Smooth muscle cell (in vitro differentiated cells): Measurements from ENCODE around the gene NRF1. TPM values are rescaled to one million over a fixed set of nuclear protein-coding genes. Genes with fewer than 3 reads are reported as not detected.

Experiments used
- DNase-seq: peaks from one replicate; lab custom pipeline; 2025; ENCODE audit not compliant: unreplicated experiment; lab: John Stamatoyannopoulos, UW
- H2AFZ ChIP-seq: fragments of 200-600 bp; sonication (generic); 2 replicates; pipeline ENCODE4 v1.6.0; 2016; ENCODE audit warnings: antibody characterized with exemption, low read depth, mild to moderate bottlenecking
- H3F3A ChIP-seq: fragments of 200-600 bp; sonication (generic); 2 replicates; pipeline ENCODE4 v1.6.0; 2017; ENCODE audit warnings: antibody characterized with exemption, low read depth
- H3K27ac ChIP-seq: fragments of 200-600 bp; sonication (generic); 2 replicates; pipeline ENCODE4 v1.5.1; 2016; ENCODE audit warnings: low read depth, mild to moderate bottlenecking
- H3K27me3 ChIP-seq: fragments of 200-600 bp; sonication (generic); 2 replicates; pipeline ENCODE4 v1.6.1; 2016; ENCODE audit warnings: low read depth, mild to moderate bottlenecking
- H3K36me3 ChIP-seq: fragments of 200-600 bp; sonication (generic); 2 replicates; pipeline ENCODE4 v1.5.1; 2016; ENCODE audit warnings: low read depth
- H3K4me1 ChIP-seq: fragments of 200-600 bp; sonication (generic); 2 replicates; pipeline ENCODE4 v1.5.1; 2016; ENCODE audit warnings: low read depth
- H3K4me2 ChIP-seq: fragments of 200-600 bp; sonication (generic); 2 replicates; pipeline ENCODE4 v1.6.0; 2016; ENCODE audit warnings: mild to moderate bottlenecking
- H3K4me3 ChIP-seq: fragments of 200-600 bp; sonication (generic); 2 replicates; pipeline ENCODE4 v1.5.1; 2016; ENCODE audit warnings: mild to moderate bottlenecking
- H3K79me2 ChIP-seq: fragments of 200-600 bp; sonication (generic); 2 replicates; pipeline ENCODE4 v1.6.0; 2016; ENCODE audit warnings: low read depth, mild to moderate bottlenecking
- H3K9ac ChIP-seq: fragments of 200-600 bp; sonication (generic); 2 replicates; pipeline ENCODE4 v1.6.0; 2016; ENCODE audit warnings: low read depth
- H3K9me3 ChIP-seq: fragments of 200-600 bp; sonication (generic); replicated peaks from 2 replicates; pipeline ENCODE4 v1.5.1; 2016; ENCODE audit warnings: low read depth
- H4K20me1 ChIP-seq: fragments of 200-600 bp; sonication (generic); 2 replicates; pipeline ENCODE4 v1.6.0; 2016; ENCODE audit warnings: low read depth
- WGBS: methylation state at CpG from one replicate; pipeline ENCODE4 v1.1.7; 2016; ENCODE audit warnings: low lambda C conversion rate; 5-methylcytosine and 5-hydroxymethylcytosine counted together
- polyA plus RNA-seq: library from polyadenylated mRNA; unstranded; fragments of >200 nt; fragmentation: Nextera tagmentation; extraction: Ambion mirVana; gene quantifications from 2 replicates; pipeline ENCODE4 v1.2.1, GENCODE V29; 2016
- total RNA-seq: library from RNA; depleted of rRNA; stranded (reverse); fragments of >200 nt; gene quantifications from 2 replicates; pipeline ENCODE4 v1.2.3, GENCODE V29; 2014
- TF ChIP-seq, protein P1 (sequence below): fragments of 200-600 bp; sonication (generic); IDR thresholded peaks from 2 replicates; pipeline ENCODE4 v1.5.1; 2017; ENCODE audit warnings: borderline replicate concordance, mild to moderate bottlenecking, antibody characterized with exemption; ENCODE audit not compliant: insufficient read depth, poor library complexity, severe bottlenecking

Gene NRF1
- total and polyA plus RNA-seq, 2 experiments from 2014 or later: 8.9 to 13.4 TPM

DNA sequence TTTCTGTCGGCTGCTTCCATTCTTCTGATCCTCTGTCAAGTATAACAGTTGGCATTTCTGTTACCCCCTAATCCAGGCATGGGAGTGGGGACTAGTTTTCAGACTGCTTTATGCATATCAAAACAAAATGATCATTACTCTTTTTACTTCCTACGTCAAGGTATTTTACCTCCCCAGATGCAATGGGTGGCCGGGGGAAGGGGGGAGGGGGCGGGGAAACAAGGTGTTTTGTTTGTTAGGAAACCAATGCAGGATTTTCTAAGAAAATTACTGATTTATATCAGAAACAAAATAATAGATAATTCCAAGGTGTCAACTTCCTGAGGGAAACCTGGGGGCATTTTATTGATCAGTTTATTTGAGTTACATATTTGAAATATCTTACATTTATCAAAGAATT, 66.3 kb downstream of the NRF1 start:
- Histone ChIP-seq H3K4me2 (no peak overlapping the region), H3K27me3 (no peaks in the 10 kb centered on the region), H3F3A (no peaks in the 10 kb centered on the region), H3K27ac (no peak overlapping the region), H4K20me1 (no peaks in the 10 kb centered on the region), H3K79me2 (no peaks in the 10 kb centered on the region), H3K9me3 (no peaks in the 10 kb centered on the region), H2AFZ (no peak overlapping the region), H3K36me3 (peaks cover 14% of the 10 kb centered on the region), H3K9ac (no peak overlapping the region), H3K4me3 (no peak overlapping the region), H3K4me1 (no peaks in the 10 kb centered on the region)
- TF ChIP-seq, protein P1, sequence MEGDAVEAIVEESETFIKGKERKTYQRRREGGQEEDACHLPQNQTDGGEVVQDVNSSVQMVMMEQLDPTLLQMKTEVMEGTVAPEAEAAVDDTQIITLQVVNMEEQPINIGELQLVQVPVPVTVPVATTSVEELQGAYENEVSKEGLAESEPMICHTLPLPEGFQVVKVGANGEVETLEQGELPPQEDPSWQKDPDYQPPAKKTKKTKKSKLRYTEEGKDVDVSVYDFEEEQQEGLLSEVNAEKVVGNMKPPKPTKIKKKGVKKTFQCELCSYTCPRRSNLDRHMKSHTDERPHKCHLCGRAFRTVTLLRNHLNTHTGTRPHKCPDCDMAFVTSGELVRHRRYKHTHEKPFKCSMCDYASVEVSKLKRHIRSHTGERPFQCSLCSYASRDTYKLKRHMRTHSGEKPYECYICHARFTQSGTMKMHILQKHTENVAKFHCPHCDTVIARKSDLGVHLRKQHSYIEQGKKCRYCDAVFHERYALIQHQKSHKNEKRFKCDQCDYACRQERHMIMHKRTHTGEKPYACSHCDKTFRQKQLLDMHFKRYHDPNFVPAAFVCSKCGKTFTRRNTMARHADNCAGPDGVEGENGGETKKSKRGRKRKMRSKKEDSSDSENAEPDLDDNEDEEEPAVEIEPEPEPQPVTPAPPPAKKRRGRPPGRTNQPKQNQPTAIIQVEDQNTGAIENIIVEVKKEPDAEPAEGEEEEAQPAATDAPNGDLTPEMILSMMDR: no peak
- 93% methylated on average over 4 of the region's 4 CpGs for WGBS
- no peak for DNase-seq

DNA sequence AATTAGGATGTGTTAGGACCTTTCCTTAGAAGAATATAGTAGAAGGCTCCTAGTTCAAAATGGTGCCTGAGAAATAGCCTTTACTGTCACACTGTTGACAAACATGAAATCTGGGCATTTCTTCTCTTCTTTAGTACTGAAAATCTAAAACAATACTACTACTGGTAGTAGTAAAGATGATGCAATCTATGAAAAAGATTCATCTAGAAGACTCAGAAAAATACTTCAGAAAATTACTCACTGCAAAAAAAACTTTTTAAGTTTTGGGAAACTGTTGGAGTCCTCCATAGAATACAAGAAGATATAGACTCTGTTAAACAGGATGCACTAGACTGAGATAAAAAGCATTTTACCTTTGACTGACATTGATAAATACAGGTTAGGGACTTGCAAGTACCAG, 67.1 kb downstream of the NRF1 start:
- H3K9me3 ChIP-seq: no peaks in the 10 kb centered on the region
- DNase-seq: no peak
- H2AFZ ChIP-seq: no peak overlapping the region
- no peaks in the 10 kb centered on the region for H3K4me1 ChIP-seq
- H3K27me3 ChIP-seq: no peaks in the 10 kb centered on the region
- no peaks in the 10 kb centered on the region for H3F3A ChIP-seq
- H4K20me1 ChIP-seq: no peaks in the 10 kb centered on the region
- H3K4me3 ChIP-seq: no peak overlapping the region
- H3K4me2 ChIP-seq: no peak overlapping the region
- no peak overlapping the region for H3K9ac ChIP-seq
- H3K27ac ChIP-seq: no peak overlapping the region
- H3K79me2 ChIP-seq: no peaks in the 10 kb centered on the region
- TF ChIP-seq, protein P1: no peak
- peaks cover 14% of the 10 kb centered on the region for H3K36me3 ChIP-seq

DNA sequence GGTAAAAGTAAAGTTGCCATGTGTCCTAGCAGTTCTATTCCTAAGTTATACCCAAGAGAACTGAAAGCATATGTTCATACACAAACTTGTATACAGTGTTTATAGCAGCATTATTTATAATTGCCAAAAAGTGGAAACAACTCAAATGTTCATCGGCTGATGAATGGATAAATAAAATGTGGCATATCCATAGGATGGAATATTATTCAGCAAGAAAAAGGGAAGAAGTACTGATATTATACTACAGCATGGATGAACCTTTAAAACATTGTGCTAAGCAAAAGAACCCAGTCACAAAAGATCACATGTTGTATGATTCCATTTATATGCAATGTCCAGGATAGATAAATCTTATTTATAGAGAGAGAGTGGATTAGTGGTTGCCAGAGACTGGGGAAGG, 68.9 kb downstream of the NRF1 start:
- TF ChIP-seq, protein P1: no peak
- H3K9ac ChIP-seq: no peak overlapping the region
- H3K4me3 ChIP-seq: no peak overlapping the region
- no peaks in the 10 kb centered on the region for H3K27me3 ChIP-seq
- DNase-seq: no peak
- no peak overlapping the region for H3K4me2 ChIP-seq
- H3K27ac ChIP-seq: no peak overlapping the region
- H3K79me2 ChIP-seq: no peaks in the 10 kb centered on the region
- peaks cover 16% of the 10 kb centered on the region for H3K36me3 ChIP-seq
- WGBS: 100% methylated on average over 1 of the region's 1 CpG
- H3F3A ChIP-seq: no peaks in the 10 kb centered on the region
- no peaks in the 10 kb centered on the region for H3K4me1 ChIP-seq
- no peaks in the 10 kb centered on the region for H3K9me3 ChIP-seq
- no peaks in the 10 kb centered on the region for H4K20me1 ChIP-seq
- H2AFZ ChIP-seq: no peak overlapping the region

DNA sequence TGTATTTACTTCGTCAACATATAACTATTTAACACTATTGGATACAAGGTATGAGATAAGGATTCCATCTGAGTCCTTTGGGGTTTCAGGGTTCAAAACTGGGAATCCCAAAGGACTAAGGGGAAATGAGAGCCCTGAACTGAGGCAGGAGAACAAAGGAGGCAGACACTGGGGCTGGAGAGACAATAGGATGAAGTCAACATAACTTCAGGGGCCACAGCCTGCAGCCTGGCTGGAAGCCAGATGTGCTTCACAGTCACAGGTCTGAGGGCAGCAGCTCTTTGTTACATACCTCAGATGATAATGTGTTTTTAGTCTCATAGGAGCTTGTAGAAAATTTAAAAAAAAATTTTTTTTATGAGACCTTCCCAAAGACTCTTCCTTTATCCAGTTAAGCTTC, 73.3 kb downstream of the NRF1 start:
- Histone ChIP-seq H3K27me3 (no peaks in the 10 kb centered on the region), H4K20me1 (no peaks in the 10 kb centered on the region), H3K79me2 (no peaks in the 10 kb centered on the region), H3K4me3 (no peak overlapping the region), H3K4me2 (no peak overlapping the region), H3K36me3 (peaks cover 8% of the 10 kb centered on the region), H3K9ac (no peak overlapping the region), H2AFZ (no peak overlapping the region), H3F3A (no peaks in the 10 kb centered on the region), H3K4me1 (no peaks in the 10 kb centered on the region), H3K27ac (no peak overlapping the region), H3K9me3 (no peaks in the 10 kb centered on the region)
- 100% methylated on average over 1 of the region's 1 CpG for WGBS
- no peak for DNase-seq
- TF ChIP-seq, protein P1: no peak
